ENCODE results near the gene SFXN2. TPM values are rescaled to one million over a fixed set of nuclear protein-coding genes. Genes with fewer than 3 reads are reported as not detected.

Gene SFXN2
- total RNA-seq, 4 donors from 2014 or later = 2.6 to 8.1 (median 4.4) TPM

GRCh38 chr10:102776779-102777456, 62.5 kb downstream of the SFXN2 start:
- no peak for TF ChIP-seq CTCF (IDR thresholded peaks at IDR 0.05; ENCODE audit: low read depth)

GRCh38 chr10:102777711-102778453, 63.4 kb downstream of the SFXN2 start:
- TF ChIP-seq CTCF (IDR thresholded peaks at IDR 0.05; ENCODE audit: low read depth) = no peak

DNA sequence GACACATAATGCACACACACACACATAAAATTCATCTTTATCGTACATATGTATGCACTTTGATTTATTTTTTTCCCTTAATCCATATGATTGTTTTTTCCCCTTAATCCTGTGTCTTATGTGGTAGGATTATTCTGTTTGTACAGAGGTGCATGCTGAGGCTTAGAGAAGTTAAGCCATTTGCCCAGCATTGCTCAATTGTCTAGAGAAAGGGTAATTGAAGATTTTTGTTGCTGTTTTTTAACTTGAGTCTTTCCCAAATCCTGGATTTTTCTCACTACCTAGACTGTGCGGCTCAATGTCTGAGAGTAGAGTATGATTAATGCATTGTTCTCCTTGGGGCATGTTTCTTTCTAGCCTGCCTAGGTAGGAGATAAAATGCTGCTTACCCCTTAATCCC, 64.3 kb downstream of the SFXN2 start:
- no peak for TF ChIP-seq CTCF (IDR thresholded peaks at IDR 0.05; ENCODE audit: low read depth)

DNA sequence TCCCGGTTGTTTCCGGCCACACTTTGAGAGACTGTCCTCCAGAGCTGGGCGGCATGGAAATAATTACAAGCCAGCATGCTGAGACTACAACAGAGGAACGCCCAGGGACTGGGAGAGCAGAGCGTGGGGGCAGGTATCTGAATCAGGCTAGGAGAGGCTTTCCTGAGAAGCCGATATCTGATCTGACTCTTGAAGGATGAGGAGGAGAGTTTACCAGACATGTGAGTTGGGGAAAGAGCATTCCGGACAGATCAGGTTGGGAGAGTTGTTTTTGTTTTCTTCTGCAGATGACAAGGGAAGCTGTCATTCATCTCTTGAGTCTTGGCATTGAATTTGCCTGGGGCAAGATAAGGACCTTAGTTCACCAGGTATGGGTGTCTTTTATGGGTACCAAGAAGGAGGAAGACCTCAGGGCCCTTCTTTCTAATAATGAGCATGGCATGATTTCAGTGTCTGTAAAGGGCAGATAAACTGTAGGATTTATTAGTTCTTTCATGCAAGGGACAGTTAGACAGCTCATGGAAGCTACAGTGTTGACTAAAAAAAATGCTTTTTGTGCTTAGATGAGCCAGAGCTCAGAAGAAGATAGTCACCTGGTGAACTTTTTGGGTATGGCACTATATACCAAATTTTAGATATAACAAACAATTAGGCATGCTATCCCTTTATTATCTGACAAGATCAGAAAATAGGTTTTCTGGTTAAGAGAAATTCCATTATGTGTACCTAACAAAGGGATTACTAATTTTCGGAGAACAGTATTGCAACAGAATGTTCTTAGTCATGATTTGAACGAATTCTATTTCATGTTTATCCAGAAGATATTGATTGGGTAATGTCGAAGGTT, 65.5 kb downstream of the SFXN2 start:
- TF ChIP-seq CTCF (IDR thresholded peaks at IDR 0.05; ENCODE audit: low read depth) = no peak

- TF ChIP-seq CTCF (IDR thresholded peaks at IDR 0.05; ENCODE audit: low read depth) = no peak
Observed at GRCh38 chr10:102780527-102780808, 66.0 kb downstream of the SFXN2 start.

DNA sequence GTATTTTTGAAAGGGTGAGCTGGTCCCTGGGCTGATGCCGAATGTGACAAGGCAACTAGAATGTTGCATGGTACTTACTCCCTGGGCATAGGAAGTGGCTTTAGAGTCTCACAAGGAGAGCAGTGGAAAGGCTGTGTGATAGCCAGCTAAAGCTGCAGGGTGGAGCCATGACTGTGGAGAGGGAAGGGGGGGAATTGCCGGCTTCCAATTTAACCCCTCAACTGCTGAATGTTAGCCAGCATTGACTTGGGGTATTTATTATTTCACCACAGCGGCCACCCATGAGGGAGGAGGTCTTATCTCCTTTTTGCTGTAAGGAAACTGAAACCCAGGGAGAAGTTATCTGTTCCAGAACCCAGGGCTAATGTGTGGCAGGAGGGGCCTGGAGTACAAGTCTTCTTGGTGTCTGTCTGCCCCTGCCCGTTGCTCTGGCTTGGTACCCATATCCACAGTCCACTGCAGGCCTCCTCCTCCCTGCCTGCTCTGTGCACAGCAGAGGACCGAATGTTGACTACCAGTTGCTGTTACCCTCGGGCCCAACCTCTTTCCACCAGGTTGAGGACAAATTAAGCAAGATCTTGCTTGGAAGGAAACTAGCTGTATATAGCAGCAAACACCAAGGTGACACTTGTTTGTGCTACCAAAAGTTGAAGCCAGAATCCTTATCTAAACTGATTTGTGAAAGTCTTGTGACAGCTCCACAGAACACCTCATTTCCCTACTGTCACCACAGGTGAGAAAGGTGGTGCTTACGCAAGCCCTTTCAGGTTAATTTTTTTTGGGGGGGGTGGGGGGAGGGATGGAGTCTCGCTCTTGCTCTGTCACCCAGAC, 66.9 kb downstream of the SFXN2 start:
- no peak for TF ChIP-seq CTCF (IDR thresholded peaks at IDR 0.05; ENCODE audit: low read depth)

Data from subcutaneous adipose tissue (tissue), 4 donors.